OCI-LY3 (cell line): ENCODE results near the gene NCOA4.
A peak's percentile ranks its signal among the peaks of the same experiment; 100 is the strongest.

Experiments
- H2AFZ ChIP-seq: fragments of 200-600, 300-600 bp; shearing (Covaris generic); 2 replicates; pipeline ENCODE4 v1.6.0; 2014; ENCODE audit warnings: antibody characterized with exemption, low read depth, low read length
- H3K27ac ChIP-seq: fragments of 200-600, 300-600 bp; sonication (generic); 2 replicates; pipeline ENCODE4 v1.5.1; 2014; ENCODE audit warnings: mild to moderate bottlenecking, low read length, moderate library complexity, mixed read lengths
- H3K27me3 ChIP-seq: fragments of 200-600, 300-600 bp; sonication (generic); 2 replicates; pipeline ENCODE4 v1.6.1; 2014; ENCODE audit warnings: low read depth, low read length, mixed read lengths
- H3K36me3 ChIP-seq: fragments of 200-600, 300-600 bp; sonication (generic); replicated peaks from 2 replicates; pipeline ENCODE3; 2014; ENCODE audit warnings: low read depth, low read length, mixed read lengths
- H3K4me1 ChIP-seq: fragments of 300-600, 200-600 bp; sonication (generic); 2 replicates; pipeline ENCODE4 v1.6.1; 2014; ENCODE audit warnings: low read length, mixed read lengths
- H3K4me2 ChIP-seq: fragments of 200-600, 300-600 bp; sonication (generic); 2 replicates; pipeline ENCODE4 v1.6.1; 2014; ENCODE audit warnings: low read length, mixed read lengths
- H3K4me3 ChIP-seq: fragments of 300-600, 200-600 bp; sonication (generic); 2 replicates; pipeline ENCODE4 v1.5.1; 2014; ENCODE audit warnings: antibody characterized with exemption, mild to moderate bottlenecking, low read length, moderate library complexity
- H3K79me2 ChIP-seq: fragments of 300-600, 200-600 bp; shearing (Covaris generic); 2 replicates; pipeline ENCODE4 v1.6.1; 2014; ENCODE audit warnings: mild to moderate bottlenecking, low read length, mixed read lengths
- H3K9ac ChIP-seq: fragments of 300-600, 200-600 bp; shearing (Covaris generic); 2 replicates; pipeline ENCODE4 v1.6.0; 2014; ENCODE audit warnings: mild to moderate bottlenecking, low read length, moderate library complexity
- H3K9me3 ChIP-seq: fragments of 200-600, 300-600 bp; shearing (Covaris generic); 2 replicates; pipeline ENCODE4 v1.6.1; 2014; ENCODE audit warnings: low read length, mixed read lengths; ENCODE audit not compliant: insufficient read depth
- H4K20me1 ChIP-seq: fragments of 200-600, 300-600 bp; sonication (generic); 2 replicates; pipeline ENCODE4 v1.6.1; 2016; ENCODE audit warnings: low read length, mixed read lengths; ENCODE audit not compliant: insufficient read depth
- EZH2phosphoT487 ChIP-seq: fragments of 200-600 bp; shearing (Covaris generic); IDR thresholded peaks from 2 replicates; pipeline ENCODE4 v1.6.1; 2018; ENCODE audit warnings: antibody characterized with exemption, mixed run types, low read depth
- TF ChIP-seq, protein P1 (sequence below): fragments of 200-600, 300-600 bp; sonication (generic); IDR thresholded peaks from 2 replicates; pipeline ENCODE4 v1.5.1; 2014; ENCODE audit warnings: antibody characterized with exemption, low read length, low read depth

The NCOA4 gene

GRCh38 chr10:46022978-46023702 lies 7.3 kb downstream of the NCOA4 start:
- Histone ChIP-seq H2AFZ (no peak overlapping the region), H3K4me3 (peak overlapping the region; percentile 77), H3K4me2 (peak overlapping the region; percentile 54), H3K4me1 (peaks cover 21% of the 10 kb centered on the region), H3K27me3 (no peaks in the 10 kb centered on the region), H3K79me2 (peaks cover 95% of the 10 kb centered on the region), H3K9me3 (no peaks in the 10 kb centered on the region), H3K36me3 (peaks cover 4% of the 10 kb centered on the region), H4K20me1 (peaks cover 54% of the 10 kb centered on the region), H3K27ac (no peak overlapping the region), H3K9ac (peak overlapping the region; percentile 13; the same call in 1 of the 2 replicates)
- TF ChIP-seq, protein P1, sequence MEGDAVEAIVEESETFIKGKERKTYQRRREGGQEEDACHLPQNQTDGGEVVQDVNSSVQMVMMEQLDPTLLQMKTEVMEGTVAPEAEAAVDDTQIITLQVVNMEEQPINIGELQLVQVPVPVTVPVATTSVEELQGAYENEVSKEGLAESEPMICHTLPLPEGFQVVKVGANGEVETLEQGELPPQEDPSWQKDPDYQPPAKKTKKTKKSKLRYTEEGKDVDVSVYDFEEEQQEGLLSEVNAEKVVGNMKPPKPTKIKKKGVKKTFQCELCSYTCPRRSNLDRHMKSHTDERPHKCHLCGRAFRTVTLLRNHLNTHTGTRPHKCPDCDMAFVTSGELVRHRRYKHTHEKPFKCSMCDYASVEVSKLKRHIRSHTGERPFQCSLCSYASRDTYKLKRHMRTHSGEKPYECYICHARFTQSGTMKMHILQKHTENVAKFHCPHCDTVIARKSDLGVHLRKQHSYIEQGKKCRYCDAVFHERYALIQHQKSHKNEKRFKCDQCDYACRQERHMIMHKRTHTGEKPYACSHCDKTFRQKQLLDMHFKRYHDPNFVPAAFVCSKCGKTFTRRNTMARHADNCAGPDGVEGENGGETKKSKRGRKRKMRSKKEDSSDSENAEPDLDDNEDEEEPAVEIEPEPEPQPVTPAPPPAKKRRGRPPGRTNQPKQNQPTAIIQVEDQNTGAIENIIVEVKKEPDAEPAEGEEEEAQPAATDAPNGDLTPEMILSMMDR, result no peak
- TF ChIP-seq EZH2phosphoT487, result no peak

- Histone ChIP-seq H3K4me2 (peak overlapping the region; percentile 21; the same call in 1 of the 2 replicates), H3K4me1 (peaks cover 21% of the 10 kb centered on the region), H2AFZ (no peak overlapping the region), H3K79me2 (peaks cover 82% of the 10 kb centered on the region), H3K27me3 (no peaks in the 10 kb centered on the region), H3K9ac (no peak overlapping the region), H4K20me1 (peaks cover 44% of the 10 kb centered on the region), H3K4me3 (no peak overlapping the region), H3K27ac (no peak overlapping the region), H3K9me3 (no peaks in the 10 kb centered on the region), H3K36me3 (peaks cover 7% of the 10 kb centered on the region)
- TF ChIP-seq, protein P1, result no peak
- TF ChIP-seq EZH2phosphoT487, result no peak
These were observed 10.1 kb downstream of the NCOA4 start for GRCh38 chr10:46020344-46020657.

DNA sequence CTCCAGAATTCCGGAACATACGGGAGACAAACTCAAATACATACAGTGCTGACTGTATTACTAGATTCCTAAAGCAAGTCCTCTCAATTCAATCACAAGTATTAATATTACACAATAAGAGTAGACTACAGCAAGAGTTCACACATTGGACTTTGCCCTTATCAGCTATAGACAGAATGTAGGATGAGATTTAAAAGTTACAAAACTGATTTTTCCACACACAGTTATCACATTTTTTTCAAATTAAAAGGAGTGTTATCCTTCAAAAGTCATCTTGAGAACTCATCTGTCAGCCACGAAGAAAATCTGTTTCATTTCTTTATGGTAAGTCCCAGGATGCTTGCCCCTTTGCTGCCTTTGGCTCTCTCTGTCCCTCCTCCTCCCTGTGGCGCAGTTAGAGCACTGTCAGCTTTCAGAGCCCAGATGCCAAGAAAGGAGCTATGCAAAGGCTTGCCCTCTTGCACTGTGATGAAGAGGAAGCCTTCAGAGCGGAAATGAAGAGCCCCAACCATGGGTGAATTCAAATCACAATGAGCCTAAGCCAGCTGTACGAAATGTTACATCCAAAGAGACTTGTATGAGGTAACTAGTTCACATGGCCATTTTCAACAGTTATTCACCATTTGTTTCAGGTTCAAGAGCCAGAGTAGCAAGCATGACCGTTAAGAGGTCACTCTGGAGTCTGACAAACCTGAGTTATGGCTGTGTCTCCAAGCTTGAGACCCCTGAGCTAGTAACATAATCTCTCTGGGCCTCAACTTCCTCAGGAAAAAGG lies 10.7 kb downstream of the NCOA4 start:
- H3K79me2 ChIP-seq, result peaks cover 78% of the 10 kb centered on the region
- H3K4me2 ChIP-seq, result peak overlapping the region; percentile 28
- no peak overlapping the region for H3K4me3 ChIP-seq
- no peaks in the 10 kb centered on the region for H3K27me3 ChIP-seq
- H3K9me3 ChIP-seq, result no peaks in the 10 kb centered on the region
- H2AFZ ChIP-seq, result no peak overlapping the region
- H3K9ac ChIP-seq, result no peak overlapping the region
- H4K20me1 ChIP-seq, result peaks cover 44% of the 10 kb centered on the region
- H3K27ac ChIP-seq, result no peak overlapping the region
- TF ChIP-seq, protein P1, result no peak
- TF ChIP-seq EZH2phosphoT487, result no peak
- peaks cover 9% of the 10 kb centered on the region for H3K36me3 ChIP-seq
- peaks cover 21% of the 10 kb centered on the region for H3K4me1 ChIP-seq

GRCh38 chr10:46019177-46019528 lies 11.3 kb downstream of the NCOA4 start:
- TF ChIP-seq EZH2phosphoT487, result no peak
- TF ChIP-seq, protein P1, result no peak
- Histone ChIP-seq H2AFZ (no peak overlapping the region), H3K27ac (no peak overlapping the region), H4K20me1 (peaks cover 40% of the 10 kb centered on the region), H3K4me1 (peaks cover 21% of the 10 kb centered on the region), H3K9me3 (no peaks in the 10 kb centered on the region), H3K27me3 (no peaks in the 10 kb centered on the region), H3K79me2 (peaks cover 73% of the 10 kb centered on the region), H3K4me3 (no peak overlapping the region), H3K4me2 (peak overlapping the region; percentile 28), H3K9ac (no peak overlapping the region), H3K36me3 (peaks cover 10% of the 10 kb centered on the region)
